Kidney epithelial cell (primary cell): ENCODE results near the gene HOXB8. TPM values are rescaled to one million over a fixed set of nuclear protein-coding genes. Genes with fewer than 3 reads are reported as not detected.

Experiments
- DNase-seq: peaks from one replicate; pipeline ENCODE4 v3.0.0-alpha.2; 2010; ENCODE audit warnings: low read depth
- H3K27me3 ChIP-seq: 2 replicates; pipeline ENCODE4 v1.6.0; 2011; ENCODE audit warnings: low read length; ENCODE audit not compliant: control insufficient read depth, insufficient read depth
- H3K36me3 ChIP-seq: 2 replicates; pipeline ENCODE4 v1.5.1; 2011; ENCODE audit warnings: low read length; ENCODE audit not compliant: control insufficient read depth, insufficient read depth
- H3K4me3 ChIP-seq: 2 replicates; pipeline ENCODE4 v1.5.1; 2011; ENCODE audit warnings: low read depth, mild to moderate bottlenecking, control low read depth, low read length
- CTCF ChIP-seq: IDR thresholded peaks from 2 replicates; pipeline ENCODE4 v1.5.1; 2011; ENCODE audit warnings: mild to moderate bottlenecking, moderate library complexity, low read length, control low read depth, inconsistent platforms; ENCODE audit not compliant: insufficient read depth, poor library complexity, severe bottlenecking
- total RNA-seq: library from RNA; depleted of rRNA; stranded (reverse); fragments of >200 nt; gene quantifications from 2 replicates; pipeline ENCODE4 v1.2.3, GENCODE V29; 2015

Gene HOXB8
- total RNA-seq, 1 donor from 2014 or later: 7.5 TPM

GRCh38 chr17:48643697-48644012 is 28.6 kb upstream of the HOXB8 start:
- Histone ChIP-seq H3K27me3 (no peaks in the 10 kb centered on the region), H3K4me3 (no peak overlapping the region), H3K36me3 (peaks cover 1% of the 10 kb centered on the region)
- DNase-seq: no peak
- TF ChIP-seq CTCF: no peak

DNA sequence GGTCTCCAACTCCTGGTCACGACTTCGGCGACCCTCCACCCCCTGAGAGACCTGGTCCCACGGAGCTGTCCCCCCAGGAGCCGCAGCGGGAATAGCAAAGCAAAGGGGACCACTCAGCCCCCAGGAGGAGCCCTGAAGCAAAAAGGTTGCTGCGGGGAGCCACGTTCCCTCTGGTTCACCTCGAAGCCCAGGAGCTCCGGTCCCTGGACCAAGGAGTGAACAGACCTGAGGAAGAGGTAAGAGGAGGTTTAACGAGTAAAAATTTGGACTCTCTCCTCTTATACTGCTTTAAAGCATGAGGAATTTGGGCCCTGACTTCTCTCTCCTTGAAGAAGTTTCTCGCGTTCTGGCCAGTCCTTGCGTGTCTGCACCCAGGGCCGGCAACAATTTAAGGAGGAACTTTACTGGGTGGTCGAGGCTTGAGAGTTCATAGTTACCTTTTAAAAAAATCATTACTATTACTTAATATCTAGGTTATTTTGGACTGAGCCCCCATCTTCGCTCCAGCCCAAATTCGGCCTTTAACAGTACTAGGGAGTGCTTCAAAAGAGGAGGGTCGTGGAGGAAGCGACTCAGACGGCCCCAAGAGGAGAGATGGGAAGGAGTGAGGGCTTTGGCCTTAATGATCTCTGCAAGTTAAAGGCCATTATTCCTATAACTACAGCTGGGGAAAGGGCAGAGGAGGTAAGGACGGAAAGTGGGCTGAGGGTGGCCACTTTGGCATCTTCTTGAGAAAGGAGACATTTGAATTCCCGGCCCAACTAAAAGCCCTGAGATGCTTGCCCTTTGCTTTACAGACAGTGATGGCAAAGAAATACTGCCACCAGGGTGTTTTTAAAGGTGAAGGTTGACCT is 28.0 kb upstream of the HOXB8 start:
- no peak for DNase-seq
- Histone ChIP-seq H3K27me3 (no peaks in the 10 kb centered on the region), H3K36me3 (peaks cover 1% of the 10 kb centered on the region), H3K4me3 (peak overlapping the region; percentile 26)
- no peak for TF ChIP-seq CTCF

DNA sequence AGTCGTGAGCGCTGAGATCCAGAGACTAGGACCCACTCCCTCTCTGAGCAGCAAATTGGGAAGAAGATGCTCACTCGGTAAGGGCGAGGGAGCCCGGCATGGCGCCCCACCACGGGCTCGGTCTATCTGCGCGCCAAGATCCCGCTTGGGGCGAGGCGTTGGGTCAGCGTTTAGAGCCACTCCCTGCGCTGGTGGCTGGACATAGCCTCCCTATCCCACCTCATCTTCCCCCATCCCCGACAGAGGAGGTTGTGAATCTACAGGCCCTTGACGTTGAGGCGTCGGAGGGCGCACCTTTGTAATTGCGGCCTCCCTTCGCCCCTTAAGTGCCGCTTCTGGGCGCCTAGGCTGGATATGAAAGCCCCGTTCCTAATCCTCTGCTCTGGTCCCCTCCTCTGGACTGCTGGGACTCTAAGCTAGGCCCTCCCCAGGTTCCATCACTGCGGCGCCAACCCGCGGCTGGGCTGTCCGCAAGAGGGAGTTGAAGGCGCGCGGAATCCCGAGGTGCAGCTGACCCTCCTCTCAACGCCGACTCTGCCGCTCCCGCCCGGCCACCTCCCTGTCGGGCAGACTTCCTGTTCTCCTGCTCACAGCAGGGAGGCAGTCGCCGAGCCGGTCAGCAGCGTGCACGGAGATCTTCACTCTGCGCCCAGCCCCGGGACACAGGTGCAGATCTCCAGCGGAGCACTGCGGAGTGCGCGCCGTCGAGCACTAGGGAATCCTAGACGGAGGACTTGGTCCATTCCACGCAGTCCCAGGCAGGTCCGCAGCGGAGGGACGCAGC is 27.2 kb upstream of the HOXB8 start:
- H3K4me3 ChIP-seq: peak overlapping the region; percentile 26

DNA sequence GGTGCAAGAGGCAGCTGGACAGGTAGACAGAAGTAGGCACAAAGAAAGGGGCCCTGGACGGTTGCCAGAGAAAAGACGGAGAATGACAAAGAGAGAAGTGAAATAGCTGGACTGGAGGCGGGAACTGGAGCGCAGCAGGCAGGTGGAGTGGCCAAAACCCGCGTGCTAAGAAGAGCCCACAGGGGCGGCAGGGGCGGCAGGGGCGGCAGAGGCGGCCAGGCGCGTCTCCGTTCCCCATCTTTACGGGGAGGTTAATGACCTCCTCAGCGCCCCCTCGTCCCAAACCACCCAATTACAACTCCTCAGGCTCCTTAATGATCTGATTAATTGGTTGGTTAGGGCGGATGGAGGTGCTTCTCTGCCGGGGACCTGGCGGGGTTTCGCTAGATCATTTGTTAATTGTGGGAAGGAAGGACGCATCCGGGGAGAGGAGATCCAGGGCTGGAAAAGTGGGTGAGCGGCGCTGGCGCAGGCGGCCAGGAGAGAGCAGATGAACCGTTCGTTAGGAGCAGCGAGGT is 26.5 kb upstream of the HOXB8 start:
- DNase-seq: no peak
- Histone ChIP-seq H3K36me3 (peaks cover 1% of the 10 kb centered on the region), H3K4me3 (no peak overlapping the region), H3K27me3 (no peaks in the 10 kb centered on the region)
- TF ChIP-seq CTCF: no peak

More for the DNA sequence above, 27.2 kb upstream of the HOXB8 start:
- TF ChIP-seq CTCF: peak; percentile 26
- H3K27me3 ChIP-seq: no peaks in the 10 kb centered on the region
- peaks cover 1% of the 10 kb centered on the region for H3K36me3 ChIP-seq
- no peak for DNase-seq

DNA sequence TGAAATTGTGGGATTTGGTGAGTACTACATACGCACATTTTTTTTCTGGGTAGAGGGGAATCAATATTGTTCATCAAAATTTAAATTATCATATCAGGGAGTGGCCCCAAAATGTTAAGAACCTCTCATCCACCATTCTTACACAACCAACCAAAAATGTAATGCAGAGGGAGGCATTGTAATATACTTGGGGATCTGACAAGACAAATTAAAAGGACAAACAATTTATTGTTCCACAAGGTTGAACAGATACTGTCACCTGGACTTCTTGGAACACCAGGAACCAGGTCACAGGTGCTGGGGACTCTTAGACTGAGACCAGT is 25.7 kb upstream of the HOXB8 start:
- no peak for DNase-seq
- no peaks in the 10 kb centered on the region for H3K27me3 ChIP-seq
- no peak for TF ChIP-seq CTCF
- H3K36me3 ChIP-seq: peaks cover 1% of the 10 kb centered on the region
- no peak overlapping the region for H3K4me3 ChIP-seq
